K562 (cell line): Measurements from ENCODE around the gene MRPS18B. TPM values are rescaled to one million over a fixed set of nuclear protein-coding genes. Genes with fewer than 3 reads are reported as not detected.

Source experiments
- ATF1 ChIP-seq, 2 experiments: fragments of 450-650 bp in 1 of 2; IDR thresholded peaks; 2 replicates each; pipeline ENCODE4 v1.6.1; 2016; ENCODE audit warnings: missing compliant biosample characterization in 1 of 2, missing genetic modification characterization in 1 of 2
- BRD9 ChIP-seq: fragments of 450-650 bp; IDR thresholded peaks from 2 replicates; pipeline ENCODE4 v1.6.1; 2018; ENCODE audit warnings: low read depth; ENCODE audit not compliant: partially characterized antibody
- CCAR2 ChIP-seq: fragments of 200-400 bp; formaldehyde crosslinking; IDR thresholded peaks from 2 replicates; pipeline ENCODE4 v1.6.1; 2017; ENCODE audit warnings: mild to moderate bottlenecking, low read depth, low read length
- CEBPB ChIP-seq: fragments of 450-650 bp; IDR thresholded peaks from 2 replicates; pipeline ENCODE4 v1.6.1; 2016; ENCODE audit warnings: missing genetic modification characterization, missing compliant biosample characterization
- CXXC5 ChIP-seq: fragments of 250-450 bp; sonication (Bioruptor Pico); IDR thresholded peaks from 2 replicates; pipeline ENCODE4 v1.8.0; 2022; ENCODE audit warnings: inconsistent platforms, mild to moderate bottlenecking, moderate library complexity
- DIDO1 ChIP-seq: fragments of 450-650 bp; IDR thresholded peaks from 2 replicates; pipeline ENCODE4 v1.6.1; 2016; ENCODE audit warnings: low read depth, missing biosample characterization, missing genetic modification characterization
- E2F4 ChIP-seq: sonication (generic); formaldehyde crosslinking; IDR thresholded peaks from 2 replicates; pipeline ENCODE4 v1.8.0; 2022; ENCODE audit warnings: mild to moderate bottlenecking, low read depth, missing genetic modification reagents
- ELK1 ChIP-seq: sonication (generic); formaldehyde crosslinking; IDR thresholded peaks from 2 replicates; pipeline ENCODE4 v1.8.1; 2022; ENCODE audit warnings: missing genetic modification reagents
- ETS2 ChIP-seq: IDR thresholded peaks from 2 replicates; pipeline ENCODE4 v1.6.1; 2016; ENCODE audit warnings: borderline replicate concordance, missing genetic modification characterization, mild to moderate bottlenecking, moderate library complexity, missing compliant biosample characterization; ENCODE audit not compliant: poor library complexity, severe bottlenecking
- GATA2 ChIP-seq: sonication (generic); formaldehyde crosslinking; IDR thresholded peaks from 2 replicates; pipeline ENCODE4 v1.4.0; 2020; ENCODE audit warnings: mild to moderate bottlenecking, missing genetic modification reagents
- GTF2F1 ChIP-seq: IDR thresholded peaks from 2 replicates; pipeline ENCODE4 v1.6.1; 2011; ENCODE audit warnings: low read depth, low read length, improper control_type of control experiment
- HDAC3 ChIP-seq: fragments of 450-650 bp; IDR thresholded peaks from 2 replicates; pipeline ENCODE4 v1.6.1; 2018; ENCODE audit warnings: borderline replicate concordance, mild to moderate bottlenecking, moderate library complexity; ENCODE audit not compliant: partially characterized antibody
- HOXB6 ChIP-seq: fragments of 250-450 bp; sonication (Bioruptor Pico); IDR thresholded peaks from 2 replicates; pipeline ENCODE4 v1.5.1; 2022; ENCODE audit warnings: mild to moderate bottlenecking, borderline replicate concordance
- NEUROD1 ChIP-seq: fragments of 150-350 bp; IDR thresholded peaks from 2 replicates; pipeline ENCODE4 v1.6.1; 2014; ENCODE audit warnings: borderline replicate concordance, low read length, low read depth; ENCODE audit not compliant: partially characterized antibody
- NR2F6 ChIP-seq: fragments of 450-650 bp; formaldehyde crosslinking; IDR thresholded peaks from 2 replicates; pipeline ENCODE4 v1.4.0; 2020; ENCODE audit warnings: mild to moderate bottlenecking
- NR3C1 ChIP-seq: sonication (generic); formaldehyde crosslinking; IDR thresholded peaks from 2 replicates; pipeline ENCODE4 v1.8.1; 2022; ENCODE audit warnings: missing genetic modification reagents
- RBM17 ChIP-seq: fragments of 200-400 bp; formaldehyde crosslinking; IDR thresholded peaks from 2 replicates; pipeline ENCODE4 v1.6.1; 2017; ENCODE audit warnings: low read depth, mild to moderate bottlenecking, low read length, borderline replicate concordance
- RNF2 ChIP-seq: sonication (generic); IDR thresholded peaks from 2 replicates; pipeline ENCODE4 v1.6.1; 2016
- SOX6 ChIP-seq: fragments of 450-650 bp; IDR thresholded peaks from 2 replicates; pipeline ENCODE4 v1.6.1; 2014; ENCODE audit warnings: mild to moderate bottlenecking
- SREBF1 ChIP-seq: fragments of 150-350 bp; IDR thresholded peaks from 2 replicates; pipeline ENCODE4 v1.6.1; 2014; ENCODE audit warnings: antibody characterized with exemption, low read depth, low read length, borderline replicate concordance
- SRF ChIP-seq, 2 experiments: fragments of 250-450, 450-650 bp in 1 of 2; sonication (Bioruptor Pico) in 1 of 2; sonication (generic) in 1 of 2; formaldehyde crosslinking; IDR thresholded peaks; 2 replicates each; pipeline versions ENCODE4 v1.5.0 to v1.5.1; 2020 to 2022; ENCODE audit warnings: mild to moderate bottlenecking in 1 of 2, missing genetic modification reagents in 1 of 2
- ZFX ChIP-seq: sonication (generic); formaldehyde crosslinking; IDR thresholded peaks from 2 replicates; pipeline ENCODE4 v1.8.0; 2022; ENCODE audit warnings: mild to moderate bottlenecking, missing genetic modification reagents, moderate library complexity
- ZNF134 ChIP-seq: fragments of 250-450 bp; sonication (Bioruptor Pico); conservative IDR thresholded peaks from 2 replicates; pipeline ENCODE4 v1.4.0; 2020
- ZNF785 ChIP-seq: fragments of 250-450 bp; sonication (Bioruptor Pico); IDR thresholded peaks from 2 replicates; pipeline ENCODE4 v1.4.0; 2020; ENCODE audit warnings: mild to moderate bottlenecking
- polyA plus RNA-seq, 8 experiments: library from polyadenylated mRNA; depleted of rRNA in 4 of 8; stranded (reverse) in 5 of 8; unstranded in 3 of 8; fragments of >200 nt; fragmentation: Nextera tagmentation in 2 of 8; fragmentation: Illumina TruSeq in 1 of 8; extraction: Ambion mirVana in 2 of 8; extraction: Trizol in 1 of 8; gene quantifications; 2 replicates each; pipeline versions ENCODE4 v1.2.1 to v1.2.3, GENCODE V29; 2011 to 2014; ENCODE audit warnings: inconsistent platforms in 1 of 8, missing spikeins in 1 of 8
- total RNA-seq, 7 experiments: library from RNA; depleted of rRNA in 6 of 7; stranded (reverse); fragments of >200 nt in 6 of 7; fragmentation: Illumina TruSeq in 2 of 7; extraction: Trizol in 2 of 7; gene quantifications; 2 replicates each; pipeline versions ENCODE4 v1.2.1 to v1.2.3, GENCODE V29; 2011 to 2021; ENCODE audit warnings: low replicate concordance in 1 of 7

MRPS18B gene
- total and polyA plus RNA-seq, 9 of the 15 experiments (the other 6 are each of a cell fraction or from before 2014, with no cell fraction given) = 132 to 383 (median 178) TPM

DNA sequence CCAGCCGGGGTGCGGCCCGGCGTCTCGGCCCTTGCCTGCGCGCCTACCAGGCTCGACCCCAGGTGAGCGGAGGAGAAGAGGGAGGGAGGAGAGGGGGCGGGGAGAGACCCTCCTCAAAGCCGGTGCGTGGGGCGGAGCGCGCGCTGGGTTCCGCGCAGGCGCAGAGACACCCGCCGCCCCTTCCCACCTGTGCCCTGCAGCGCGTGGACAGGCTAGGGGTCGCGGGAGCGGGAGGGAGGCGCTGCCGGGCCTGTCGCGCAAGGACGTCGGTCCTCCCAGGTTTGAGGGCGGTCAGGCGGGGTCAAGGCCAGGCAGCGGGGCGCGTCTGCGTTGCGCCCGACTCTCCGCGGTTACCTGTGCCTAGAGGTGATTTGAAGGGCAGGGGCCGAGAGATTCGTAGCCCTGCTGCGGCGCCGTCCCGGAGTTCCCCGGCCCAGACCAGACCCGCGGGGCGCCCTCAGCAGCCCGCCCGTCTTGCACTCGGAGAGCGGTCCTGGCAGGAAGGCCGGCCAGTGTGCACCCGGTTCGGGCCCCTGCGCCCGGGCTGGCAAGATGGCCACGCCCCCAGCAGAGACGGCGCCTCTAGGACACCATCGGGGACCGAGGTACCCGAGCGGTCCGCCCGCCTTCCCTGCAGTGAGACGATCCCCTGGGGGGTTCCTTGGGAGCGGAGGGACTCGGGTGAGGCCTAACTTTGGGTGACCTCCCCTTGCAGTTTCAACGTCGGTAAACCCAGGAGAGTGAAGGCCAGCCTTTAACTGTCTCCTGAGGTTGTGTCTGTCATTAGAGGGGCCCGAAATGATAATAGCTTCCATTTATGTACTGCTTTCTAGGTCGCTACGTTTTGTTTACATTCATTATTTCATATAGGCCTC, 29.8 kb downstream of the MRPS18B start (continued):
- TF ChIP-seq SRF (CRISPR knock-in tag; IDR thresholded peaks at IDR 0.05) = peak in 1 of 2 experiments; percentile 57; a peak in 2 of 4 replicates
- no peak for TF ChIP-seq ATF1 (CRISPR knock-in tag; IDR thresholded peaks at IDR 0.05)
- peak; percentile 65 for TF ChIP-seq ATF1 (tag; IDR thresholded peaks at IDR 0.05)
- no peak for TF ChIP-seq BRD9
- TF ChIP-seq SOX6 = no peak
- TF ChIP-seq CCAR2 = no peak
- no peak for TF ChIP-seq HOXB6
- no peak for TF ChIP-seq NR3C1
- TF ChIP-seq GTF2F1 = no peak
- TF ChIP-seq CXXC5 (CRISPR knock-in tag) = peak; percentile 77
- no peak for TF ChIP-seq GATA2 (CRISPR knock-in tag)
- no peak for TF ChIP-seq ZNF785 (CRISPR knock-in tag)
- no peak for TF ChIP-seq NR2F6 (CRISPR knock-in tag)
- TF ChIP-seq NEUROD1 = no peak
- TF ChIP-seq RBM17 = no peak
- TF ChIP-seq HDAC3 = no peak
- no peak for TF ChIP-seq SREBF1
- no peak for TF ChIP-seq ELK1 (CRISPR knock-in tag)
- TF ChIP-seq CEBPB = no peak
- no peak for TF ChIP-seq DIDO1 (tag)
- 0 out of 2 replicates have a peak, but pooled peaks have one; percentile 5 for TF ChIP-seq ZNF134
- TF ChIP-seq RNF2 = no peak; the same call in 1 of the 2 replicates
- peak; percentile 96 for TF ChIP-seq ZFX
- no peak; the same call in 1 of the 2 replicates for TF ChIP-seq E2F4 (CRISPR knock-in tag)
- no peak for TF ChIP-seq ETS2 (tag)
